HCT116 (cell line): Measurements from ENCODE around the gene SULT1A1. TPM values are rescaled to one million over a fixed set of nuclear protein-coding genes. Genes with fewer than 3 reads are reported as not detected.

Experiments
- ATAC-seq: fragments of 200-7000 bp; cut with Tn5 transposase; 2 replicates; pipeline ENCODE4 v1.9.1; 2020; ENCODE audit warnings: mild to moderate bottlenecking, moderate library complexity
- BruUV-seq: library from RNA; stranded (reverse); fragments of 400-500 nt; replicated peaks from 2 replicates; lab custom pipeline; 2021; lab: Mats Ljungman, UMichigan
- CTCF ChIA-PET: fragments of 300-600 bp; sonication (Branson Sonifier 250); formaldehyde crosslinking; loops from one replicate; lab custom pipeline; 2021; ENCODE audit warnings: antibody characterized with exemption; lab: Charles Lee
- POLR2A ChIA-PET: fragments of 300-600, 350-600 bp; sonication (Branson Sonifier 250); formaldehyde crosslinking; loops from one replicate; lab custom pipeline; 2021; ENCODE audit warnings: antibody characterized with exemption; lab: Charles Lee
- RAD21 ChIA-PET, 2 experiments: fragments of 300-600 bp; sonication (Branson Sonifier 250); formaldehyde crosslinking; loops; one replicate each; lab custom pipeline; 2023; ENCODE audit warnings: low total read pairs in 2 of 2; ENCODE audit not compliant: uncharacterized antibody in 2 of 2, unreplicated experiment in 2 of 2, low non-redundant PET in 1 of 2; lab: Charles Lee
- DNase-seq: peaks from one replicate; pipeline ENCODE4 v3.0.0-alpha.2; 2010; ENCODE audit warnings: low read depth, low spot score
- H2AFZ ChIP-seq: fragments of 200-600 bp; shearing (Covaris generic), sonication (generic); 2 replicates; pipeline ENCODE4 v1.6.1; 2017; ENCODE audit warnings: low read depth, mixed run types, mixed read lengths, antibody characterized with exemption, low read length; ENCODE audit not compliant: poor library complexity, severe bottlenecking
- H3K27ac ChIP-seq: 2 replicates; pipeline ENCODE4 v1.5.1; 2012; ENCODE audit warnings: low read depth, low read length
- H3K27me3 ChIP-seq: fragments of 200-600 bp; sonication (generic); 2 replicates; pipeline ENCODE4 v1.6.1; 2016; ENCODE audit warnings: mixed run types, low read length, mixed read lengths; ENCODE audit not compliant: insufficient read depth
- H3K36me3 ChIP-seq, 2 experiments: fragments of 200-500 bp in 1 of 2; fragments of 200-600 bp in 1 of 2; sonication (Bioruptor generic) in 1 of 2; sonication (generic) in 1 of 2; 2 replicates each; pipeline versions ENCODE4 v1.5.1 to v1.6.1; 2014 to 2016; ENCODE audit warnings: low read length in 2 of 2, inconsistent platforms in 1 of 2, mixed read lengths in 1 of 2, mixed run types in 1 of 2; ENCODE audit not compliant: insufficient read depth in 2 of 2, control insufficient read depth in 1 of 2
- H3K4me1 ChIP-seq, 2 experiments: fragments of 200-600 bp in 1 of 2; sonication (generic) in 1 of 2; 2 replicates each; pipeline versions ENCODE4 v1.5.1 to v1.6.1; 2012 to 2017; ENCODE audit warnings: low read length in 2 of 2, inconsistent platforms in 1 of 2, mild to moderate bottlenecking in 1 of 2, mixed read lengths in 1 of 2, mixed run types in 1 of 2, moderate library complexity in 1 of 2; ENCODE audit not compliant: insufficient read depth in 2 of 2, control insufficient read depth in 1 of 2
- H3K4me2 ChIP-seq: fragments of 200-600 bp; sonication (generic); 2 replicates; pipeline ENCODE4 v1.6.1; 2017; ENCODE audit warnings: mixed run types, low read length, mixed read lengths
- H3K4me3 ChIP-seq, 2 experiments: fragments of 200-600 bp in 1 of 2; sonication (generic) in 1 of 2; replicated peaks in 1 of 2; 2 replicates each; pipeline ENCODE4 v1.5.1; 2011 to 2016; ENCODE audit warnings: low read length in 2 of 2, control low read depth in 1 of 2, low read depth in 1 of 2, mild to moderate bottlenecking in 1 of 2, mixed read lengths in 1 of 2, mixed run types in 1 of 2
- H3K79me2 ChIP-seq: fragments of 200-600 bp; sonication (generic); 2 replicates; pipeline ENCODE4 v1.6.1; 2017; ENCODE audit warnings: mild to moderate bottlenecking, mixed run types, low read length, moderate library complexity, mixed read lengths; ENCODE audit not compliant: insufficient read depth
- H3K9ac ChIP-seq: fragments of 200-600 bp; sonication (generic); 2 replicates; pipeline ENCODE4 v1.6.1; 2016; ENCODE audit warnings: low read length, mixed read lengths
- H3K9me2 ChIP-seq: fragments of 200-600 bp; sonication (generic), shearing (Covaris generic); 2 replicates; pipeline ENCODE4 v1.6.1; 2017; ENCODE audit warnings: mixed run types, mild to moderate bottlenecking, moderate library complexity; ENCODE audit not compliant: insufficient read depth
- H3K9me3 ChIP-seq, 2 experiments: fragments of 200-500 bp in 1 of 2; fragments of 200-600 bp in 1 of 2; sonication (Bioruptor generic) in 1 of 2; sonication (generic) in 1 of 2; 2 replicates each; pipeline ENCODE4 v1.6.1; 2014 to 2017; ENCODE audit warnings: low read length in 2 of 2, mixed read lengths in 2 of 2, inconsistent platforms in 1 of 2, low read depth in 1 of 2, mild to moderate bottlenecking in 1 of 2, mixed run types in 1 of 2, moderate library complexity in 1 of 2; ENCODE audit not compliant: control insufficient read depth in 1 of 2, insufficient read depth in 1 of 2
- H4K20me1 ChIP-seq: fragments of 200-600 bp; sonication (generic), shearing (Covaris generic); 2 replicates; pipeline ENCODE4 v1.6.1; 2017; ENCODE audit warnings: mixed run types, mild to moderate bottlenecking, moderate library complexity; ENCODE audit not compliant: insufficient read depth
- CBX3 ChIP-seq: IDR thresholded peaks from 2 replicates; pipeline ENCODE4 v1.6.1; 2012; ENCODE audit warnings: low read depth
- CEBPB ChIP-seq: IDR thresholded peaks from 2 replicates; pipeline ENCODE4 v1.6.1; 2012; ENCODE audit warnings: low read depth
- EGR1 ChIP-seq: IDR thresholded peaks from 2 replicates; pipeline ENCODE4 v1.6.1; 2012; ENCODE audit warnings: low read depth
- ELF1 ChIP-seq: IDR thresholded peaks from 2 replicates; pipeline ENCODE4 v1.6.1; 2012; ENCODE audit warnings: low read depth, borderline replicate concordance
- EZH2 ChIP-seq: fragments of 200-600 bp; sonication (generic); IDR thresholded peaks from 2 replicates; pipeline ENCODE4 v1.6.1; 2017; ENCODE audit warnings: antibody characterized with exemption, mixed run types
- EZH2phosphoT487 ChIP-seq: fragments of 200-600 bp; IDR thresholded peaks from 2 replicates; pipeline ENCODE4 v1.6.1; 2018; ENCODE audit warnings: antibody characterized with exemption, borderline replicate concordance
- FOSL1 ChIP-seq: IDR thresholded peaks from 2 replicates; pipeline ENCODE4 v1.6.1; 2012; ENCODE audit warnings: low read depth
- JUND ChIP-seq: IDR thresholded peaks from 2 replicates; pipeline ENCODE4 v1.6.1; 2012
- POLR2A ChIP-seq: IDR thresholded peaks from 2 replicates; pipeline ENCODE4 v1.7.0; 2011; ENCODE audit warnings: borderline replicate concordance; ENCODE audit not compliant: insufficient read depth, insufficient read length; ENCODE audit errors: extremely low read depth
- RAD21 ChIP-seq: IDR thresholded peaks from 2 replicates; pipeline ENCODE4 v1.6.1; 2012; ENCODE audit warnings: low read depth, mild to moderate bottlenecking
- SIN3A ChIP-seq: IDR thresholded peaks from 2 replicates; pipeline ENCODE4 v1.6.1; 2012; ENCODE audit warnings: low read depth
- SP1 ChIP-seq: IDR thresholded peaks from 2 replicates; pipeline ENCODE4 v1.6.1; 2012; ENCODE audit warnings: low read depth
- SRF ChIP-seq: IDR thresholded peaks from 2 replicates; pipeline ENCODE4 v1.6.1; 2012; ENCODE audit warnings: low read depth
- ZFX ChIP-seq: fragments of 450-650 bp; IDR thresholded peaks from 2 replicates; pipeline ENCODE4 v1.6.1; 2017
- intact Hi-C: fragments of 100-400 bp; cut with micrococcal nuclease; formaldehyde crosslinking; loops from 2 replicates; pipeline ENCODE4 v1.10.0; 2022
- total RNA-seq: library from RNA; stranded (reverse); gene quantifications from one replicate; pipeline ENCODE4 v1.2.1, GENCODE V29; 2021; ENCODE audit not compliant: unreplicated experiment
- TF ChIP-seq, protein P1 (sequence below): IDR thresholded peaks from 2 replicates; pipeline ENCODE4 v1.6.1; 2011; ENCODE audit warnings: mild to moderate bottlenecking, low read length, moderate library complexity; ENCODE audit not compliant: insufficient replicate concordance; ENCODE audit errors: extremely low read depth
- TF ChIP-seq, protein P2 (sequence below): IDR thresholded peaks from 2 replicates; pipeline ENCODE4 v1.6.1; 2012; ENCODE audit warnings: low read depth
- TF ChIP-seq, protein P3 (sequence below): IDR thresholded peaks from 2 replicates; pipeline ENCODE4 v1.6.1; 2012
- TF ChIP-seq, protein P4 (sequence below): IDR thresholded peaks from 2 replicates; pipeline ENCODE4 v1.6.1; 2012

The SULT1A1 gene
- total RNA-seq, 1 experiment from 2014 or later, result 23.1 TPM

DNA sequence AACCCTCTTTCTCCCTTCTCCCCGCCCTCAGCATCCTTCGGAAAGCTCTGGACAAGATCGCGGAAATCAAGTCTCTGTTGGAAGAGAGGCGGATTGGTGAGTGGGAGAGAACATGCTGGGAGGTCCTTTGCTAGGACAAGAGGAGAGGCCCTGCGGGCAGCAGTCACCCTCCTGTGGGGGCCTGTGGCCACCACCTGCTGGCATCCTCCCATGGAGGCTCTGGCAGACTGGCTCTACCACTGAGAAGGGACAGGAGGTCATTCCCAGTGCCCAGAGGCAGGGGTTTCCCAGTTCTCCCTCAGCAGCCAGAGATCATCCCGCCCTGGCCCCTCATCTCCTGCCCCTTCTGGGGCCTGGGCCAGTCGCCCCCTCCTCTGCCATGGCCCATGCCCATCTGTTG lies 20.8 kb downstream of the SULT1A1 start:
- ChIA-PET POLR2A (no interaction called here), RAD21 (no interaction called here), CTCF (no interaction called here)
- no peak overlapping the region for H3K9ac ChIP-seq
- H4K20me1 ChIP-seq, result no peaks in the 10 kb centered on the region
- H3K79me2 ChIP-seq, result no peaks in the 10 kb centered on the region
- no peaks in the 10 kb centered on the region for H3K9me3 ChIP-seq
- H3K36me3 ChIP-seq, result peaks cover 0 to 3% of the 10 kb centered on the region in 2 experiments; a peak in 1 of 4 replicates
- no peak overlapping the region for H3K4me3 ChIP-seq
- BruUV-seq, result no TSS peak
- H3K27ac ChIP-seq, result no peak overlapping the region
- DNase-seq, result no peak
- no peaks in the 10 kb centered on the region for H3K27me3 ChIP-seq
- ATAC-seq, result no peak
- TF ChIP-seq FOSL1 (no peak), SRF (no peak), CBX3 (no peak), CEBPB (no peak), POLR2A (no peak), SP1 (no peak), ELF1 (no peak), SIN3A (no peak), EZH2 (no peak), EGR1 (no peak), EZH2phosphoT487 (no peak), RAD21 (no peak), JUND (no peak), ZFX (no peak)
- TF ChIP-seq, protein P1, sequence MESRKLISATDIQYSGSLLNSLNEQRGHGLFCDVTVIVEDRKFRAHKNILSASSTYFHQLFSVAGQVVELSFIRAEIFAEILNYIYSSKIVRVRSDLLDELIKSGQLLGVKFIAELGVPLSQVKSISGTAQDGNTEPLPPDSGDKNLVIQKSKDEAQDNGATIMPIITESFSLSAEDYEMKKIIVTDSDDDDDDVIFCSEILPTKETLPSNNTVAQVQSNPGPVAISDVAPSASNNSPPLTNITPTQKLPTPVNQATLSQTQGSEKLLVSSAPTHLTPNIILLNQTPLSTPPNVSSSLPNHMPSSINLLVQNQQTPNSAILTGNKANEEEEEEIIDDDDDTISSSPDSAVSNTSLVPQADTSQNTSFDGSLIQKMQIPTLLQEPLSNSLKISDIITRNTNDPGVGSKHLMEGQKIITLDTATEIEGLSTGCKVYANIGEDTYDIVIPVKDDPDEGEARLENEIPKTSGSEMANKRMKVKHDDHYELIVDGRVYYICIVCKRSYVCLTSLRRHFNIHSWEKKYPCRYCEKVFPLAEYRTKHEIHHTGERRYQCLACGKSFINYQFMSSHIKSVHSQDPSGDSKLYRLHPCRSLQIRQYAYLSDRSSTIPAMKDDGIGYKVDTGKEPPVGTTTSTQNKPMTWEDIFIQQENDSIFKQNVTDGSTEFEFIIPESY, result no peak
- TF ChIP-seq, protein P2, sequence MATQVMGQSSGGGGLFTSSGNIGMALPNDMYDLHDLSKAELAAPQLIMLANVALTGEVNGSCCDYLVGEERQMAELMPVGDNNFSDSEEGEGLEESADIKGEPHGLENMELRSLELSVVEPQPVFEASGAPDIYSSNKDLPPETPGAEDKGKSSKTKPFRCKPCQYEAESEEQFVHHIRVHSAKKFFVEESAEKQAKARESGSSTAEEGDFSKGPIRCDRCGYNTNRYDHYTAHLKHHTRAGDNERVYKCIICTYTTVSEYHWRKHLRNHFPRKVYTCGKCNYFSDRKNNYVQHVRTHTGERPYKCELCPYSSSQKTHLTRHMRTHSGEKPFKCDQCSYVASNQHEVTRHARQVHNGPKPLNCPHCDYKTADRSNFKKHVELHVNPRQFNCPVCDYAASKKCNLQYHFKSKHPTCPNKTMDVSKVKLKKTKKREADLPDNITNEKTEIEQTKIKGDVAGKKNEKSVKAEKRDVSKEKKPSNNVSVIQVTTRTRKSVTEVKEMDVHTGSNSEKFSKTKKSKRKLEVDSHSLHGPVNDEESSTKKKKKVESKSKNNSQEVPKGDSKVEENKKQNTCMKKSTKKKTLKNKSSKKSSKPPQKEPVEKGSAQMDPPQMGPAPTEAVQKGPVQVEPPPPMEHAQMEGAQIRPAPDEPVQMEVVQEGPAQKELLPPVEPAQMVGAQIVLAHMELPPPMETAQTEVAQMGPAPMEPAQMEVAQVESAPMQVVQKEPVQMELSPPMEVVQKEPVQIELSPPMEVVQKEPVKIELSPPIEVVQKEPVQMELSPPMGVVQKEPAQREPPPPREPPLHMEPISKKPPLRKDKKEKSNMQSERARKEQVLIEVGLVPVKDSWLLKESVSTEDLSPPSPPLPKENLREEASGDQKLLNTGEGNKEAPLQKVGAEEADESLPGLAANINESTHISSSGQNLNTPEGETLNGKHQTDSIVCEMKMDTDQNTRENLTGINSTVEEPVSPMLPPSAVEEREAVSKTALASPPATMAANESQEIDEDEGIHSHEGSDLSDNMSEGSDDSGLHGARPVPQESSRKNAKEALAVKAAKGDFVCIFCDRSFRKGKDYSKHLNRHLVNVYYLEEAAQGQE, result no peak
- TF ChIP-seq, protein P3, sequence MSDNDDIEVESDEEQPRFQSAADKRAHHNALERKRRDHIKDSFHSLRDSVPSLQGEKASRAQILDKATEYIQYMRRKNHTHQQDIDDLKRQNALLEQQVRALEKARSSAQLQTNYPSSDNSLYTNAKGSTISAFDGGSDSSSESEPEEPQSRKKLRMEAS, result no peak
- TF ChIP-seq, protein P4, sequence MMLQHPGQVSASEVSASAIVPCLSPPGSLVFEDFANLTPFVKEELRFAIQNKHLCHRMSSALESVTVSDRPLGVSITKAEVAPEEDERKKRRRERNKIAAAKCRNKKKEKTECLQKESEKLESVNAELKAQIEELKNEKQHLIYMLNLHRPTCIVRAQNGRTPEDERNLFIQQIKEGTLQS, result no peak
- H2AFZ ChIP-seq, result no peak overlapping the region
- intact Hi-C loops, result no loop called here
- peaks cover 0 to 8% of the 10 kb centered on the region in 2 experiments; a peak in 2 of 4 replicates for H3K4me1 ChIP-seq
- no peaks in the 10 kb centered on the region for H3K9me2 ChIP-seq
- no peak overlapping the region for H3K4me2 ChIP-seq
